GM23248 (cell line): ENCODE results near the gene TLR1.

Experiments used
- EZH2 ChIP-seq: fragments of 200-600 bp; sonication (generic); IDR thresholded peaks from 2 replicates; pipeline ENCODE4 v1.6.1; 2018; ENCODE audit warnings: antibody characterized with exemption, mild to moderate bottlenecking; ENCODE audit not compliant: insufficient read depth, poor library complexity, severe bottlenecking
- EZH2phosphoT487 ChIP-seq: fragments of 200-600 bp; sonication (generic); IDR thresholded peaks from 2 replicates; pipeline ENCODE4 v1.6.1; 2018; ENCODE audit warnings: antibody characterized with exemption, moderate library complexity, mild to moderate bottlenecking, low read depth; ENCODE audit not compliant: insufficient read depth

DNA sequence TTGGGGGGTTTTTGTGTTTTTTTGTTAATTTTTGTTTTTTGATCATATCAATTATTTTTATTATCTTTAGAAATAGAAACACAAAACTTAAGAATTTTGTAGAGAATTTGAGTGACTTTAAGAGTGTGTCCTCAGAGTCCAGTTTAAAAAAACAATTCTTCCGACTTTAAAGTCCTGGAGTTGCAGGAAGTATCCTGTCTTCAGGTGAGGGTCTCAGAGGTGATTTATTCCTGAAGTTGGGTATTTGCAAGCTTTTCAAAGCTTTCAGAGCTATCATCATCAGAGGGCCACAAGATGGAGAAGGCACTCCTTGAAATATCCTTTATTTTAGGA is 44.8 kb downstream of the TLR1 start:
- TF ChIP-seq EZH2phosphoT487 (no peak), EZH2 (no peak)
